GM12892 (cell line): Measurements from ENCODE around the gene SZT2.

Experiments used
- POLR2A ChIP-seq: IDR thresholded peaks from 2 replicates; pipeline ENCODE4 v1.6.1; 2011; ENCODE audit warnings: low read depth, low read length, control low read depth
- POLR2AphosphoS5 ChIP-seq: IDR thresholded peaks from 2 replicates; pipeline ENCODE4 v1.6.1; 2011; ENCODE audit warnings: low read depth, low read length, control low read depth

- no peak for TF ChIP-seq POLR2AphosphoS5
- no peak for TF ChIP-seq POLR2A
These were observed 31.7 kb downstream of the SZT2 start for GRCh38 chr1:43421396-43421795.
